Body of pancreas (tissue), 4 donors: ENCODE results near the gene LTBP2.

Source experiments
- POLR2A ChIP-seq, 3 donors: fragments of 450-650 bp; IDR thresholded peaks; one replicate each; pipeline ENCODE4 v1.6.1; 2016; ENCODE audit warnings: antibody characterized with exemption in 3 of 3, mild to moderate bottlenecking in 2 of 3
- TF ChIP-seq, protein P1 (sequence below), 7 experiments: fragments of 450-650 bp in 4 of 7; fragments of 200-600 bp in 3 of 7; sonication (generic) in 3 of 7; IDR thresholded peaks; one replicate each; pipeline ENCODE4 v1.5.1; 2016 to 2019; ENCODE audit warnings: antibody characterized with exemption in 7 of 7

DNA sequence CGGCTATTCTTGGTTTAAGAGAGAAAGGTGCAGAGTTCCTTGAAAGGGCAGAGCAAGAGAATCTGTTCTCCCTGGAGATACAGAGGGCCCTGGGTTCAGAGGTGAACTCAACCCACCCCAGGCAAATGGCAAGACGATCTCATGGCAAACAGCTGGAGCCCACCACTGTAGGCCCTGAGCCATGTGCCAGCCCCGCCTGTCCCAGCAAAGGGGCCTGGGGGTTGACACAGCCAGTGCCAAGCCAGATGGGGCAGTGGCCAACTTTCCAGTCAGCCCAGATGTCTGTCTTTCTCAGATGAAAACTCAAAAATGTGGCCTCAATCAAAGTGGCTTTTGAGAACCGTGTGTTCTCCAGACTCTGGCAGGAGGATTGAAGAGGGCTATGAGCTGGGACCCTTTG lies 66.7 kb downstream of the LTBP2 start:
- TF ChIP-seq, protein P1, sequence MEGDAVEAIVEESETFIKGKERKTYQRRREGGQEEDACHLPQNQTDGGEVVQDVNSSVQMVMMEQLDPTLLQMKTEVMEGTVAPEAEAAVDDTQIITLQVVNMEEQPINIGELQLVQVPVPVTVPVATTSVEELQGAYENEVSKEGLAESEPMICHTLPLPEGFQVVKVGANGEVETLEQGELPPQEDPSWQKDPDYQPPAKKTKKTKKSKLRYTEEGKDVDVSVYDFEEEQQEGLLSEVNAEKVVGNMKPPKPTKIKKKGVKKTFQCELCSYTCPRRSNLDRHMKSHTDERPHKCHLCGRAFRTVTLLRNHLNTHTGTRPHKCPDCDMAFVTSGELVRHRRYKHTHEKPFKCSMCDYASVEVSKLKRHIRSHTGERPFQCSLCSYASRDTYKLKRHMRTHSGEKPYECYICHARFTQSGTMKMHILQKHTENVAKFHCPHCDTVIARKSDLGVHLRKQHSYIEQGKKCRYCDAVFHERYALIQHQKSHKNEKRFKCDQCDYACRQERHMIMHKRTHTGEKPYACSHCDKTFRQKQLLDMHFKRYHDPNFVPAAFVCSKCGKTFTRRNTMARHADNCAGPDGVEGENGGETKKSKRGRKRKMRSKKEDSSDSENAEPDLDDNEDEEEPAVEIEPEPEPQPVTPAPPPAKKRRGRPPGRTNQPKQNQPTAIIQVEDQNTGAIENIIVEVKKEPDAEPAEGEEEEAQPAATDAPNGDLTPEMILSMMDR (IDR thresholded peaks at IDR 0.05), result no peak
- no peak for TF ChIP-seq POLR2A (IDR thresholded peaks at IDR 0.05)
